ENCODE data around the gene LRRC15. TPM values are rescaled to one million over a fixed set of nuclear protein-coding genes. Genes with fewer than 3 reads are reported as not detected.

LRRC15 gene
- total RNA-seq (2021) = 0.08 TPM in 1 of 2 replicates, not detected in the other
- not detected for Bru-seq, nascent RNA
- BruChase-seq, experiment 1, labeled RNA remaining after a 2-hour chase = percentile 8 among the genes with signal in this experiment
- percentile 11 among the genes with signal in this experiment for BruChase-seq, experiment 2, labeled RNA remaining after a 6-hour chase
- long read RNA-seq = 0 reads

DNA sequence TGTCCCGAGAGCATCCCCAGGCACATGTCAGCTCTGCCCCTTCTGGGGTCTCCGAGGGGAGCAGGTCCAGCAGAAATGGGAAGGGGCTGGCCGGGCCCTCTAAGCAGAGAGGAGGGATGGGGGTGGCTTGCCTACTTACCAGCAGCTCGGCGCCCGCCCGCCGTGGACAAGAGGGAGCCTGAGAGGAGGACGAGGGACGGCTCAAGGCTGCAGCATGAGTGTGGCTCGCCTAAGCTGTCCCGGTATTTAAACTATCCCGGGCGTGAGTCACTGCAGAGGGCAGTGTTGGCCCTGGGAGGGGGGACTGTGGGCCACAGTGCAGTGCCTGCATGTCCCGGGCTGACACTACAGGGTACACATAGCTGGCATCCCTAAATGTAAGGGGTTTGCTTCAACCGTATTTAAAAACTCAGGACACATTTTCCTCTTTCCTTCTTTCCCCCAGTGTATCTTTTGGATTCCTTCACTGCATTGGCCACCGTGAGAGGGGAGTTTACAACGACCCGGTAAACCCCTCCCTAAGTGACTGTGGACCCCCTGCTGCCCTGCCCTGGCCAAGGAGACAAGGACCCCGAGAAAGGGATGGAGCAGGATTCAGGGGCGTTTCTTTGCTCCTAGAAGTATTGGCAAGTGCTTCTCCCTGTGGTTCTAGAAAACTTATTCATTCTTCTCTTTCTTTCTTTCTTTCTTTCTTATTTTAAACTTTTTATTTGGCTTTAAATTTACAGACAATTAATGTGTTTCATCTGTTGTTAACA, at the start of gene LRRC15:
Gene LRRC15, minus strand, starts transcription at position 222 of the 758 bp plus-strand sequence. CDS start 8,700 bp downstream, outside the sequence.
- Histone ChIP-seq H2AFZ (no peak within 1 kb of the TSS), H3K27me3 (ENCODE audit: insufficient read depth, low read depth) (peaks cover 59% of the 10 kb centered on the region), H3K36me3 (ENCODE audit: low read depth) (no peaks in the 10 kb centered on the region), H3K4me1 (replicated peaks; ENCODE audit: insufficient read depth) (no peaks in the 10 kb centered on the region), H3K9me3 (ENCODE audit: insufficient read depth, low read depth) (no peaks in the 10 kb centered on the region), H3K27ac (no peak within 1 kb of the TSS), H3K79me2 (ENCODE audit: low read depth) (no peaks in the 10 kb centered on the region), H3F3A (ENCODE audit: insufficient read depth, low read depth) (no peaks in the 10 kb centered on the region; the same call in 1 of the 2 replicates), H3K4me2 (peak within 1 kb of the TSS; percentile 24; the same call in 1 of the 2 replicates), H3K9me2 (ENCODE audit: insufficient read depth) (no peaks in the 10 kb centered on the region), H3K4me3 (no peak within 1 kb of the TSS), H4K20me1 (ENCODE audit: insufficient read depth) (no peaks in the 10 kb centered on the region)
- intact Hi-C loops (cut with micrococcal nuclease; ENCODE audit: unreplicated experiment) = no loop called here
- ChIA-PET POLR2A (ENCODE audit: unreplicated experiment) (interaction anchor here (0.6 kb wide), 1 partner anchor 902 kb away, joined by 7 read pairs; the partner anchor contains the start of gene XXYLT1), CTCF (interaction anchor here (0.7 kb wide), 1 partner anchor 124 kb away, joined by 3 read pairs; no protein-coding TSS in a partner anchor)
- peak; percentile 63 to 64 for DNase-seq
- no TSS peak for BruUV-seq (replicated peaks)
- TF ChIP-seq, protein P1, sequence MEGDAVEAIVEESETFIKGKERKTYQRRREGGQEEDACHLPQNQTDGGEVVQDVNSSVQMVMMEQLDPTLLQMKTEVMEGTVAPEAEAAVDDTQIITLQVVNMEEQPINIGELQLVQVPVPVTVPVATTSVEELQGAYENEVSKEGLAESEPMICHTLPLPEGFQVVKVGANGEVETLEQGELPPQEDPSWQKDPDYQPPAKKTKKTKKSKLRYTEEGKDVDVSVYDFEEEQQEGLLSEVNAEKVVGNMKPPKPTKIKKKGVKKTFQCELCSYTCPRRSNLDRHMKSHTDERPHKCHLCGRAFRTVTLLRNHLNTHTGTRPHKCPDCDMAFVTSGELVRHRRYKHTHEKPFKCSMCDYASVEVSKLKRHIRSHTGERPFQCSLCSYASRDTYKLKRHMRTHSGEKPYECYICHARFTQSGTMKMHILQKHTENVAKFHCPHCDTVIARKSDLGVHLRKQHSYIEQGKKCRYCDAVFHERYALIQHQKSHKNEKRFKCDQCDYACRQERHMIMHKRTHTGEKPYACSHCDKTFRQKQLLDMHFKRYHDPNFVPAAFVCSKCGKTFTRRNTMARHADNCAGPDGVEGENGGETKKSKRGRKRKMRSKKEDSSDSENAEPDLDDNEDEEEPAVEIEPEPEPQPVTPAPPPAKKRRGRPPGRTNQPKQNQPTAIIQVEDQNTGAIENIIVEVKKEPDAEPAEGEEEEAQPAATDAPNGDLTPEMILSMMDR (conservative IDR thresholded peaks at IDR 0.05) = no peak
- no peak for TF ChIP-seq EZH2 (IDR thresholded peaks at IDR 0.05; ENCODE audit: low read depth)

DNA sequence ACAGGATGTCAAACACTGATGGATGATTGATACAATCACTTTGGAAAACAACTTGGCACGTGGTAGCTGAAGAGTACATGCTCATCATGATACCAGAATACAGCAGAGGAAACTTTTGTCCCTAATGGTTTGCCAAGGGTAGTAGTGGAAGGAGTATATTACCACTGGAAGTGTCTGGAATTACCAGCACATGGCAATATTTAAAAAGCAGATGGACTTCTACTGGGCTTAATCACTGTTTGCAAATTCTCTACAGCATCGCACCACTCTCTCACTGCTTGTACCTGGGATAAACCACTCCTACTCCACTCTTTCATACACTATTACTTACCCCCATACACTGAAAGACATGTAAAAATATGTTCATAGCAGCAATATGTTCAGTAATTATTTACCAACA, 49.1 kb upstream of the LRRC15 start:
- H3F3A ChIP-seq (ENCODE audit: insufficient read depth, low read depth) = peaks cover 77% of the 10 kb centered on the region
- H3K4me2 ChIP-seq = no peak overlapping the region
- peaks cover 44% of the 10 kb centered on the region for H3K36me3 ChIP-seq (ENCODE audit: low read depth)
- DNase-seq = no peak
- no TSS peak for BruUV-seq (replicated peaks)
- no peaks in the 10 kb centered on the region for H3K4me1 ChIP-seq (replicated peaks; ENCODE audit: insufficient read depth)
- H3K27ac ChIP-seq = no peak overlapping the region
- CTCF ChIA-PET = no interaction called here
- no peaks in the 10 kb centered on the region for H3K9me2 ChIP-seq (ENCODE audit: insufficient read depth)
- no peaks in the 10 kb centered on the region for H3K27me3 ChIP-seq (ENCODE audit: insufficient read depth, low read depth)
- no peak overlapping the region for H3K4me3 ChIP-seq
- H3K79me2 ChIP-seq (ENCODE audit: low read depth) = no peaks in the 10 kb centered on the region
- POLR2A ChIA-PET (ENCODE audit: unreplicated experiment) = no interaction called here
- no peaks in the 10 kb centered on the region for H3K9me3 ChIP-seq (ENCODE audit: insufficient read depth, low read depth)
- TF ChIP-seq EZH2 (IDR thresholded peaks at IDR 0.05; ENCODE audit: low read depth) = no peak
- TF ChIP-seq, protein P1 (conservative IDR thresholded peaks at IDR 0.05) = no peak
- H2AFZ ChIP-seq = no peak overlapping the region
- intact Hi-C loops (cut with micrococcal nuclease; ENCODE audit: unreplicated experiment) = no loop called here
- H4K20me1 ChIP-seq (ENCODE audit: insufficient read depth) = peaks cover 26% of the 10 kb centered on the region; the same call in 1 of the 2 replicates

DNA sequence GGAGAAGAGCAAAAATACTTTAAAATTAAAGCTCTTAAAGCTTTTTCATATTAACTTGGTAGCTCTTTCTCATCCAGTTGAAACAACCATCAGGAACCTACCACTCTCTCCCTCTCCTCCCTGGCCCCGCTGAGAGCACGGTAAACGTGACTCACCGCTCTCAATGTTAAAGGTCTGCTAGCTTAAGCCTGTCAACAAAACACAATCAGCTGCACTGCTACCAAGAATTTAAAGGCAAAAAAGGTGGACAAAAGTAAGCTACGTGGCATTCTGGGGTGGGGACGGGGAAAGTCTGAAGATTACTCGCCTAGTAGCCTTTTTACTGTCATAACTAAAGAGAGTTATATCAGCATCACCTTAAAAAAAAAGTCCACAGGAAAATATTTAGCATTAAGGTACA, 37.9 kb upstream of the LRRC15 start:
- H3K27ac ChIP-seq = no peak overlapping the region
- no TSS peak for BruUV-seq (replicated peaks)
- no peak overlapping the region for H3K4me3 ChIP-seq
- H3F3A ChIP-seq (ENCODE audit: insufficient read depth, low read depth) = peaks cover 84% of the 10 kb centered on the region
- H3K9me2 ChIP-seq (ENCODE audit: insufficient read depth) = no peaks in the 10 kb centered on the region
- H3K27me3 ChIP-seq (ENCODE audit: insufficient read depth, low read depth) = no peaks in the 10 kb centered on the region
- H2AFZ ChIP-seq = no peak overlapping the region
- DNase-seq = no peak
- no peak overlapping the region for H3K4me2 ChIP-seq
- H4K20me1 ChIP-seq (ENCODE audit: insufficient read depth) = peaks cover 7% of the 10 kb centered on the region
- H3K36me3 ChIP-seq (ENCODE audit: low read depth) = peaks cover 46% of the 10 kb centered on the region
- POLR2A ChIA-PET (ENCODE audit: unreplicated experiment) = interaction anchor here (0.6 to 0.7 kb wide), 4 partner anchors 185 to 1748 kb away, joined by 3 to 7 read pairs (median 4); no protein-coding TSS in a partner anchor
- H3K4me1 ChIP-seq (replicated peaks; ENCODE audit: insufficient read depth) = no peaks in the 10 kb centered on the region
- no peaks in the 10 kb centered on the region for H3K9me3 ChIP-seq (ENCODE audit: insufficient read depth, low read depth)
- intact Hi-C loops (cut with micrococcal nuclease; ENCODE audit: unreplicated experiment) = no loop called here
- TF ChIP-seq EZH2 (IDR thresholded peaks at IDR 0.05; ENCODE audit: low read depth) = no peak
- TF ChIP-seq, protein P1 (conservative IDR thresholded peaks at IDR 0.05) = no peak
- no peaks in the 10 kb centered on the region; the same call in 1 of the 2 replicates for H3K79me2 ChIP-seq (ENCODE audit: low read depth)
- CTCF ChIA-PET = no interaction called here

Measured in PC-9 (cell line).